Skeletal muscle tissue (tissue), 4 donors: ENCODE data around the gene CSRP1. TPM values are rescaled to one million over a fixed set of nuclear protein-coding genes. Genes with fewer than 3 reads are reported as not detected.
"Not testable (repeated sequence)": the region's sequence is repeated elsewhere in the genome, so short reads cannot be mapped to it uniquely, and the experiment has no call there.

ENCODE experiments used
- H3K27ac ChIP-seq: one replicate; pipeline ENCODE4 v1.7.0; 2013; ENCODE audit warnings: mild to moderate bottlenecking, low read depth, low read length, inconsistent platforms
- H3K27me3 ChIP-seq, 3 donors: one replicate each; pipeline ENCODE4 v1.7.0; 2013; ENCODE audit warnings: low read length in 3 of 3; ENCODE audit not compliant: control insufficient read depth in 3 of 3, insufficient read depth in 3 of 3
- H3K36me3 ChIP-seq, 3 donors: one replicate each; pipeline ENCODE4 v1.7.0; 2013; ENCODE audit warnings: low read length in 3 of 3; ENCODE audit not compliant: control insufficient read depth in 3 of 3, insufficient read depth in 3 of 3
- H3K4me1 ChIP-seq, 3 donors: one replicate each; pipeline ENCODE4 v1.7.0; 2013; ENCODE audit warnings: low read length in 3 of 3, mild to moderate bottlenecking in 3 of 3; ENCODE audit not compliant: control insufficient read depth in 3 of 3, insufficient read depth in 3 of 3
- H3K4me3 ChIP-seq, 3 donors: one replicate each; pipeline ENCODE4 v1.7.0; 2013; ENCODE audit warnings: low read length in 3 of 3
- H3K9ac ChIP-seq, 3 donors: one replicate each; pipeline ENCODE4 v1.7.0; 2013; ENCODE audit warnings: low read length in 3 of 3, mild to moderate bottlenecking in 3 of 3, moderate library complexity in 2 of 3, low read depth in 1 of 3
- H3K9me3 ChIP-seq, 3 donors: one replicate each; pipeline ENCODE4 v1.7.0; 2013; ENCODE audit warnings: low read length in 3 of 3; ENCODE audit not compliant: control insufficient read depth in 3 of 3
- total RNA-seq: library from RNA; depleted of rRNA; stranded (reverse); fragments of >200 nt; gene quantifications from one replicate; pipeline ENCODE4 v1.2.3, GENCODE V29; 2014
- donor health status: Osteomylitis.

CSRP1 gene
- total RNA-seq, 1 donor from 2014 or later: 42.8 TPM

GRCh38 chr1:201498621-201499020, 8.3 kb downstream of the CSRP1 start:
- Histone ChIP-seq H3K27ac (no peak overlapping the region), H3K9ac (no peak overlapping the region), H3K27me3 (no peaks in the 10 kb centered on the region), H3K4me3 (peak overlapping the region in 1 of 3 donors; percentile 13), H3K4me1 (peaks cover 51 to 73% (median 68%) of the 10 kb centered on the region in 3 donors), H3K36me3 (peaks cover 0 to 18% (median 8%) of the 10 kb centered on the region in 3 donors), H3K9me3 (no peaks in the 10 kb centered on the region)

- H3K36me3 ChIP-seq: peaks cover 0 to 18% (median 8%) of the 10 kb centered on the region in 3 donors
- no peak overlapping the region for H3K27ac ChIP-seq
- H3K9me3 ChIP-seq: no peaks in the 10 kb centered on the region
- H3K9ac ChIP-seq: no peak overlapping the region
- peaks cover 47 to 73% (median 72%) of the 10 kb centered on the region in 3 donors for H3K4me1 ChIP-seq
- H3K27me3 ChIP-seq: no peaks in the 10 kb centered on the region
- H3K4me3 ChIP-seq: no peak overlapping the region
Observed at GRCh38 chr1:201497935-201498509, 8.9 kb downstream of the CSRP1 start.

- peaks cover 50 to 75% (median 74%) of the 10 kb centered on the region in 3 donors for H3K4me1 ChIP-seq
- no peaks in the 10 kb centered on the region for H3K9me3 ChIP-seq
- no peaks in the 10 kb centered on the region for H3K27me3 ChIP-seq
- peak overlapping the region; percentile 69 for H3K27ac ChIP-seq
- peak overlapping the region in 1 of 3 donors; percentile 27 for H3K4me3 ChIP-seq
- H3K36me3 ChIP-seq: peaks cover 0 to 20% (median 9%) of the 10 kb centered on the region in 3 donors
- H3K9ac ChIP-seq: peak overlapping the region in 1 of 3 donors; percentile 68
Observed at GRCh38 chr1:201496296-201496690, 10.6 kb downstream of the CSRP1 start.

GRCh38 chr1:201495551-201496295, 11.2 kb downstream of the CSRP1 start:
- peak overlapping the region in 1 of 3 donors; percentile 68 for H3K9ac ChIP-seq
- H3K27me3 ChIP-seq: no peaks in the 10 kb centered on the region
- peak overlapping the region in 2 of 3 donors; percentile 27 to 35 for H3K4me3 ChIP-seq
- H3K4me1 ChIP-seq: peaks cover 48 to 72% (median 71%) of the 10 kb centered on the region in 3 donors
- peak overlapping the region; percentile 69 for H3K27ac ChIP-seq
- peaks cover 0 to 20% (median 7%) of the 10 kb centered on the region in 3 donors for H3K36me3 ChIP-seq
- H3K9me3 ChIP-seq: no peaks in the 10 kb centered on the region

- Histone ChIP-seq H3K4me1 (peaks cover 50 to 73% (median 71%) of the 10 kb centered on the region in 3 donors), H3K9ac (peak overlapping the region in 1 of 3 donors; percentile 25), H3K9me3 (no peaks in the 10 kb centered on the region), H3K27ac (no peak overlapping the region), H3K27me3 (no peaks in the 10 kb centered on the region), H3K36me3 (peaks cover 0 to 23% (median 7%) of the 10 kb centered on the region in 3 donors), H3K4me3 (peak overlapping the region in 1 of 3 donors; percentile 3)
Observed at GRCh38 chr1:201493757-201494617, 12.9 kb downstream of the CSRP1 start.

GRCh38 chr1:201493026-201493656, 13.8 kb downstream of the CSRP1 start:
- Histone ChIP-seq H3K36me3 (peaks cover 0 to 20% (median 7%) of the 10 kb centered on the region in 3 donors), H3K4me1 (peaks cover 54 to 73% (median 70%) of the 10 kb centered on the region in 3 donors), H3K27ac (peak overlapping the region; percentile 56)
- H3K9ac ChIP-seq, H3K9me3 ChIP-seq, H3K27me3 ChIP-seq, H3K4me3 ChIP-seq: not testable (repeated sequence)

- peaks cover 58 to 70% (median 67%) of the 10 kb centered on the region in 3 donors for H3K4me1 ChIP-seq
- peak overlapping the region; percentile 56 for H3K27ac ChIP-seq
- peaks cover 0 to 24% (median 11%) of the 10 kb centered on the region in 3 donors for H3K36me3 ChIP-seq
Observed at GRCh38 chr1:201491896-201492511, 14.9 kb downstream of the CSRP1 start.

GRCh38 chr1:201490708-201491131, 16.2 kb downstream of the CSRP1 start:
- no peak overlapping the region for H3K27ac ChIP-seq
- no peaks in the 10 kb centered on the region for H3K27me3 ChIP-seq
- no peak overlapping the region for H3K4me3 ChIP-seq
- no peaks in the 10 kb centered on the region for H3K9me3 ChIP-seq
- H3K9ac ChIP-seq: no peak overlapping the region
- H3K36me3 ChIP-seq: peaks cover 0 to 29% (median 15%) of the 10 kb centered on the region in 3 donors
- peaks cover 48 to 60% (median 58%) of the 10 kb centered on the region in 3 donors for H3K4me1 ChIP-seq

More at GRCh38 chr1:201491896-201492511, 14.9 kb downstream of the CSRP1 start:
- peak overlapping the region in 1 of 3 donors; percentile 25 for H3K9ac ChIP-seq
- no peaks in the 10 kb centered on the region for H3K27me3 ChIP-seq
- no peak overlapping the region for H3K4me3 ChIP-seq
- H3K9me3 ChIP-seq: no peaks in the 10 kb centered on the region
